ENCODE measurements around the gene HOTAIR. TPM values are rescaled to one million over a fixed set of nuclear protein-coding genes. Genes with fewer than 3 reads are reported as not detected.

Gene HOTAIR
- total RNA-seq, 1 donor from 2014 or later, result not detected

DNA sequence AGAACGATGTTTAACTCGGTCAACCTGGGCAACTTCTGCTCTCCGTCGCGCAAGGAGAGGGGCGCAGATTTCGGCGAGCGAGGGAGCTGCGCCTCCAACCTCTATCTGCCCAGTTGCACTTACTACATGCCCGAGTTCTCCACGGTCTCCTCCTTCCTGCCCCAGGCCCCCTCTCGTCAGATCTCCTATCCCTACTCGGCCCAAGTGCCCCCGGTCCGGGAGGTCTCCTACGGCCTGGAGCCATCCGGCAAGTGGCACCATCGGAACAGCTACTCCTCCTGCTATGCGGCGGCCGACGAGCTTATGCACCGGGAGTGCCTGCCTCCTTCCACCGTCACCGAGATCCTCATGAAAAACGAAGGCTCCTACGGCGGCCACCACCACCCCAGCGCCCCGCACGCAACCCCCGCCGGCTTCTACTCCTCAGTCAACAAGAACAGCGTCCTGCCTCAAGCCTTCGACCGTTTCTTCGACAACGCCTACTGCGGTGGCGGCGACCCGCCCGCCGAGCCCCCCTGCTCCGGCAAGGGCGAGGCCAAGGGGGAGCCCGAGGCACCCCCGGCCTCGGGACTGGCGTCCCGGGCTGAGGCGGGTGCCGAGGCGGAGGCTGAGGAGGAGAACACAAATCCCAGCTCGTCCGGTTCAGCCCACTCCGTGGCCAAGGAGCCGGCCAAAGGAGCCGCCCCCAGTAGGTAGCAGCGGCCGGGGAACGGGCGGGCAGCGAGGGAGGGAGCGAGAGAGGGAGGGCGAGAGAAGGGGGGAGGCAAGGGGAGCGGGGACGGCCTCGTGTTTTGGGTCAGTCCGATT lies 1.3 kb downstream of the HOTAIR start:
- no peaks in the 10 kb centered on the region for H3K4me1 ChIP-seq (ENCODE audit: insufficient read depth, low read length)
- FAIRE-seq, result no peak

DNA sequence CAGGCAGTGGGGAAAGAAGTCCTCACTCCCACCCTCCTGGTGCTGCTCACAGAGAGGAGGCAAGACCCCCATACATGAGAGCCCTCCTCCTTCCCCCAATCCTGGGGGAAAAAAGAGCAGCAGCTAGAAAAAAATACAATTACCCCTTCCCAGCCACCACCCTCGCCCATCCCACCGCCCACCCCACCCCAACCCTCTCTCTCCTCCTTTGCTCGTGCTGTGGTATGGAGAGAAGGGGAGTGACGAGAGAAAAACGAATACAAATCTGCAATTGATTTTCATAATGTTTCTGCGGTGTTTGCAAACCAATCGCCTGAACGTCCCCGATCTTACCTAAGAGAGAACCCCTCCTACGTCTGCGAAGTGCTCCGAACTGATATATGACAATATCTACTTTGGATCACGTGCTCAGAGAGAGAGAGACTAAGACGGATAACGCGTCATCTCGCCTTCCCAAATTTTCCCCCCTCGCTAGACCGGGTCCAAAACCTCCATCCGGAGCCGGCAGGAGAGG lies 2.0 kb downstream of the HOTAIR start, which contains the start of gene HOXC11:
HOXC11 (plus strand) TSS at position 405 of the 514 bp plus-strand sequence. CDS start 116 bp downstream, outside the sequence.
- Histone ChIP-seq H3K9me3 (ENCODE audit: insufficient read depth, low read depth, low read length) (peaks cover 5% of the 10 kb centered on the region), H2AFZ (ENCODE audit: low read depth, low read length) (no peak within 1 kb of the TSS), H3K27ac (ENCODE audit: low read depth, low read length) (no peak within 1 kb of the TSS), H3K4me1 (ENCODE audit: insufficient read depth, low read length) (no peaks in the 10 kb centered on the region), H3K27me3 (ENCODE audit: insufficient read depth, low read length) (peaks cover 96% of the 10 kb centered on the region), H3K4me2 (ENCODE audit: low read length) (no peak within 1 kb of the TSS), H3K9ac (ENCODE audit: low read length) (no peak within 1 kb of the TSS), H4K20me1 (ENCODE audit: insufficient read depth, low read length) (no peaks in the 10 kb centered on the region), H3K4me3 (ENCODE audit: insufficient read depth, low read depth, low read length) (no peak within 1 kb of the TSS), H3K79me2 (ENCODE audit: insufficient read depth, low read length) (no peaks in the 10 kb centered on the region), H3K36me3 (ENCODE audit: insufficient read depth, low read length) (no peaks in the 10 kb centered on the region)
- TF ChIP-seq, protein P1, sequence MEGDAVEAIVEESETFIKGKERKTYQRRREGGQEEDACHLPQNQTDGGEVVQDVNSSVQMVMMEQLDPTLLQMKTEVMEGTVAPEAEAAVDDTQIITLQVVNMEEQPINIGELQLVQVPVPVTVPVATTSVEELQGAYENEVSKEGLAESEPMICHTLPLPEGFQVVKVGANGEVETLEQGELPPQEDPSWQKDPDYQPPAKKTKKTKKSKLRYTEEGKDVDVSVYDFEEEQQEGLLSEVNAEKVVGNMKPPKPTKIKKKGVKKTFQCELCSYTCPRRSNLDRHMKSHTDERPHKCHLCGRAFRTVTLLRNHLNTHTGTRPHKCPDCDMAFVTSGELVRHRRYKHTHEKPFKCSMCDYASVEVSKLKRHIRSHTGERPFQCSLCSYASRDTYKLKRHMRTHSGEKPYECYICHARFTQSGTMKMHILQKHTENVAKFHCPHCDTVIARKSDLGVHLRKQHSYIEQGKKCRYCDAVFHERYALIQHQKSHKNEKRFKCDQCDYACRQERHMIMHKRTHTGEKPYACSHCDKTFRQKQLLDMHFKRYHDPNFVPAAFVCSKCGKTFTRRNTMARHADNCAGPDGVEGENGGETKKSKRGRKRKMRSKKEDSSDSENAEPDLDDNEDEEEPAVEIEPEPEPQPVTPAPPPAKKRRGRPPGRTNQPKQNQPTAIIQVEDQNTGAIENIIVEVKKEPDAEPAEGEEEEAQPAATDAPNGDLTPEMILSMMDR (IDR thresholded peaks at IDR 0.05; ENCODE audit: insufficient read depth, low read depth, low read length), result no peak
- peak; percentile 9 for TF ChIP-seq EZH2 (IDR thresholded peaks at IDR 0.05; ENCODE audit: insufficient read depth, low read length)
- Mint-ChIP-seq H3K4me3 (ENCODE audit: unreplicated experiment) (no peak within 1 kb of the TSS), H3K36me3 (ENCODE audit: low read depth, unreplicated experiment) (no peaks in the 10 kb centered on the region), H3K27me3 (ENCODE audit: low read depth, unreplicated experiment) (peaks cover 86% of the 10 kb centered on the region), H3K4me1 (ENCODE audit: low read depth, unreplicated experiment) (no peaks in the 10 kb centered on the region), H3K9me3 (ENCODE audit: unreplicated experiment) (peaks cover 27% of the 10 kb centered on the region), H3K27ac (ENCODE audit: unreplicated experiment) (peak within 1 kb of the TSS; percentile 55)
- DNase-seq (ENCODE audit: low read depth) (no peak), FAIRE-seq (no peak)

More for the DNA sequence above, 1.3 kb downstream of the HOTAIR start:
- no peak for DNase-seq (ENCODE audit: low read depth)
- Mint-ChIP-seq H3K4me3 (ENCODE audit: unreplicated experiment) (no peak overlapping the region), H3K4me1 (ENCODE audit: low read depth, unreplicated experiment) (no peaks in the 10 kb centered on the region), H3K36me3 (ENCODE audit: low read depth, unreplicated experiment) (no peaks in the 10 kb centered on the region), H3K27me3 (ENCODE audit: low read depth, unreplicated experiment) (peaks cover 86% of the 10 kb centered on the region), H3K9me3 (ENCODE audit: unreplicated experiment) (peaks cover 22% of the 10 kb centered on the region), H3K27ac (ENCODE audit: unreplicated experiment) (peak overlapping the region; percentile 55)
- Histone ChIP-seq H3K9me3 (ENCODE audit: insufficient read depth, low read depth, low read length) (peaks cover 5% of the 10 kb centered on the region), H3K36me3 (ENCODE audit: insufficient read depth, low read length) (no peaks in the 10 kb centered on the region), H3K4me2 (ENCODE audit: low read length) (no peak overlapping the region), H3K9ac (ENCODE audit: low read length) (no peak overlapping the region), H3K4me3 (ENCODE audit: insufficient read depth, low read depth, low read length) (no peak overlapping the region), H3K27me3 (ENCODE audit: insufficient read depth, low read length) (peaks cover 95% of the 10 kb centered on the region), H2AFZ (ENCODE audit: low read depth, low read length) (no peak overlapping the region), H3K27ac (ENCODE audit: low read depth, low read length) (no peak overlapping the region), H4K20me1 (ENCODE audit: insufficient read depth, low read length) (no peaks in the 10 kb centered on the region), H3K79me2 (ENCODE audit: insufficient read depth, low read length) (no peaks in the 10 kb centered on the region)
- TF ChIP-seq, protein P1 (IDR thresholded peaks at IDR 0.05; ENCODE audit: insufficient read depth, low read depth, low read length), result no peak
- TF ChIP-seq EZH2 (IDR thresholded peaks at IDR 0.05; ENCODE audit: insufficient read depth, low read length), result no peak

Data from astrocyte (in vitro differentiated cells and primary cell).